NCI-H1105 treated with DMSO at 0.1 percent for 48 hours (cell line): Measurements from ENCODE around the gene MASP2.
"Not testable (repeated sequence)": the region's sequence is repeated elsewhere in the genome, so short reads cannot be mapped to it uniquely, and the experiment has no call there.

Source experiments
- DNase-seq: peaks from one replicate; lab custom pipeline; 2025; lab: John Stamatoyannopoulos, UW

MASP2 gene

DNA sequence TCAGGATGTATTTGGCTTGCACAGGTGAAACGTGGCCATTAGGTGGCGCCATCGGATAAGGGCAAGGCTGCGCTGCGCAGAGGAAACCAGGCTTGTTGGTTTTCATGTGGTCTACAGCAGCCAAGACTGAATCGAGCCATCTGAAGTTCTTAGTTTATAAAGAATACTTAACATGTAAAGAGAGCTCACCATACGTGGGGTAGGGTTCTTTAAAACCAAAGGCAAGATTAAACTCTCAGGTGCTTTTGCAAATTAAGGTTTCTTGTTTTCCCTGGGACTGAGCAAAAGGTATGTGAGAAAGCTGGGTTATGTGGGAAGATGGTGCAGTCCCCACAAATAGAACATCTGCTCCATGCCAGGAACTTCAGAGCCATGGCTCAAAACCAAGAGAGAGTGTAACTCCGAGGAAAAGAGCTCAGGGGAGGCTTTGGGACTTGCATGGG is 9.3 kb downstream of the MASP2 start:
- peak; percentile 88 for DNase-seq

- DNase-seq = not testable (repeated sequence)
Observed at GRCh38 chr1:11037019-11037739, 9.9 kb downstream of the MASP2 start.

- no peak for DNase-seq
Observed at GRCh38 chr1:11031624-11032262, 15.3 kb downstream of the MASP2 start.

DNA sequence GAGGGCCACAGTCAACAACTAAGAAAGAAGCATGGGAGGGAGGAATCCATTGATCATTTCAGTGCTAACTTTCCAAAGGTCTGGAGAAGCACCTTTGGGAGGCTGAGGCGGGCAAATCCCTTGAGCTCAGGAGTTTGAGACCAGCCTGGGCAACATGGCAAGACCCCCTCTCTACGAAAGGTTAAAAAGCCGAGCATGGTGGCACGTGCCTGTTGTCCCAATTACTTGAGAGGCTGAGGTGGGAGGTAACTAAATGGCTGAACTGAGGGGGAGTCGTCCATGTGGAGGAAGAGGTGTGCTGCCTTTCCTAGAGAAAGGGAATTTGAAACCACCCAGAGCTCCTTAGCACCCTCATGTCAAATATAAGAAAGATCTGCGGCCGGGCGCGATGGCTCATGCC is 16.2 kb downstream of the MASP2 start:
- no peak for DNase-seq

GRCh38 chr1:11028018-11028417 is 19.0 kb downstream of the MASP2 start:
- no peak for DNase-seq

DNA sequence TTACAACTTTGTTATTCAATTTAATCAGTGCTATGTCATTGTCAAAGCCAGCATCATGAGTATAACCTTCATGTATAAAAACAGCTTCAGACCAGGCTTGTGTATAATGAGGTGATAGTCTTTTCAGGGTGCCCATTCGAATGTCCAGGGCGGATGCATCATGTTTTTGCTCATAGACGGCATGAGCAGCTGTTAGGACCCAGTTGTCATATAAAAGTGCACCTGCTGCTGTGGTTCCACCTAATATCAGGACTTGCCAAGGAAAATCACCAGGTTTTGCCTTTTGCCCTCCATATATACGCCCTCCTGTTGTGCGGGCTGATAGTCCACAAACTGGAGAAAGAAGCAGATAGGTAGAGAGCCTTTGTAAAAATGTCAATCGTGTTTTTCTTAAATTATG is 19.7 kb downstream of the MASP2 start:
- DNase-seq = no peak

DNA sequence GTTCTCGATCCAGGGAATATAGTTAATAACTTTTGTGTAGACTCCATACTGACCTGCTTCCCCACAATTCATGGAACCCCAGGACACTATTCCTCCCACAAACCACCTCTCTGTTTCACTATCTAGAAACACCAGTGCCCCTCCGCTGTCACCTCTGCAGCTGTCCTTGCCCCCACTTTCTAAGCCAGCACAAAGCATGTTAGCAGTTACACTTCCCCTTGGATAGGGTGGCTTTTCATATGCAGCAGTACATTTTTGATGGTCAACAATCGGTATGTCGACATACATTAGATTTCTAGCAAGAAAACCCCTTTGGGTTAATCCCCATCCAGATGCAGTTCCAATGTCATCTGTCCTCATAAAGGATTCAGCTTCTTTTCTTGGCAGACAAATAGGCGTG is 20.1 kb downstream of the MASP2 start:
- DNase-seq = no peak

GRCh38 chr1:11026052-11026451 is 21.0 kb downstream of the MASP2 start:
- DNase-seq = peak; percentile 7

DNA sequence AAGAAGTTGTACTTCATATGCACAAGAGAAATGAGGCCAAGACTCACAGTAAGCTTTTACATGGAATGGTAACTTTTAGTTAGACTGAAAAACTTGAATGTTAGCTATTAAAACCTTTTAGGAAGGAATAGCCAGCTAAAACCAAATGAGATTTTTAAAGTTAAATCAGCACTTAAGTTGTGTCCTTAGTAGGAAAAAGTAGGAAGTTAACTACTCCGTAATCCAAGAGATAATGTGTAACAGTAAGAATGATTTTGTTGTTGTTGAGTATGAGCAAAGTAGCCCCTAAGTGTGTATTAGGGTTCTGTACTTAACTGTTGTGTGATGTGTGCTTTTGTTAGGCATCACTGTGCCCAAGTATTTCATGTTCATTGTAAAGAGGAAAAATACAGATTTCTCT is 21.4 kb downstream of the MASP2 start:
- no peak for DNase-seq

DNA sequence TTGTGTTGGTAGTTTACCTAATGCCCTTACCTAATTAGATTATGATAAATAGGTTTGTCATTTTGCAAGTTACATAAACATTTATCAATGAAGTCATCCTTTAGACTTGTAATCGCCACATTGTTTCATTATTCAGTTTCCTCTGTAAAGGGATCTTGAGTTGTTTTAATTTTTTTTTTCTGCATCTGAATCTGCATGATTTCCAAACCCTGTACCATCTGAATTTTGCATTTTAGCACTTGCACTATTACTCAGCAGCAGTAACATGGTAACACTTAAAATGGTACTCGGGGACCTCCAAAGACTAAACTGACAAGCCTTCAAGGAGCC is 22.2 kb downstream of the MASP2 start:
- DNase-seq = no peak

DNA sequence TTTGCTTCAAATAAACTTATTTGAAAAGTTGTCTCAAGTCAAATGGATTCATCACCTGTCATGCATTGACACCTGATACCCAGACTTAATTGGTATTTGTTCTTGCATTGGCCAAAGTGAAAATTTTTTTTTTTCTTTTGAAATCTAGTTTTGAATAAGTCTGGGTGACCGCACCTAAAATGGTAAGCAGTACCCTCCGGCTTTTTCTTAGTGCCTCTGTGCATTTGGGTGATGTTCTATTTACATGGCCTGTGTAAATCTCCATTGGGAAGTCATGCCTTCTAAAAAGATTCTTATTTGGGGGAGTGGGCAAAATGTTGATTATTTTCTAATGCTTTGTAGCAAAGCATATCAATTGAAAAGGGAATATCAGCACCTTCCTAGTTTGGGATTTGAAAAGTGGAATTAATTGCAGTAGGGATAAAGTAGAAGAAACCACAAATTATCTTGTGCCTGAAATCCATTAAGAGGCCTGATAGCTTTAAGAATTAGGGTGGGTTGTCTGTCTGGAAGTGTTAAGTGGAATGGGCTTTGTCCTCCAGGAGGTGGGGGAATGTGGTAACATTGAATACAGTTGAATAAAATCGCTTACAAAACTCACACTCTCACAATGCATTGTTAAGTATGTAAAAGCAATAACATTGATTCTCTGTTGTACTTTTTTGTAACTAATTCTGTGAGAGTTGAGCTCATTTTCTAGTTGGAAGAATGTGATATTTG is 22.7 kb downstream of the MASP2 start:
- DNase-seq = no peak

DNA sequence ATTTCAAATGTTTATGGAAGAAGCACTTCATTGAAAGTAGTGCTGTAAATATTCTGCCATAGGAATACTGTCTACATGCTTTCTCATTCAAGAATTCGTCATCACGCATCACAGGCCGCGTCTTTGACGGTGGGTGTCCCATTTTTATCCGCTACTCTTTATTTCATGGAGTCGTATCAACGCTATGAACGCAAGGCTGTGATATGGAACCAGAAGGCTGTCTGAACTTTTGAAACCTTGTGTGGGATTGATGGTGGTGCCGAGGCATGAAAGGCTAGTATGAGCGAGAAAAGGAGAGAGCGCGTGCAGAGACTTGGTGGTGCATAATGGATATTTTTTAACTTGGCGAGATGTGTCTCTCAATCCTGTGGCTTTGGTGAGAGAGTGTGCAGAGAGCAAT is 23.8 kb downstream of the MASP2 start:
- no peak for DNase-seq

DNA sequence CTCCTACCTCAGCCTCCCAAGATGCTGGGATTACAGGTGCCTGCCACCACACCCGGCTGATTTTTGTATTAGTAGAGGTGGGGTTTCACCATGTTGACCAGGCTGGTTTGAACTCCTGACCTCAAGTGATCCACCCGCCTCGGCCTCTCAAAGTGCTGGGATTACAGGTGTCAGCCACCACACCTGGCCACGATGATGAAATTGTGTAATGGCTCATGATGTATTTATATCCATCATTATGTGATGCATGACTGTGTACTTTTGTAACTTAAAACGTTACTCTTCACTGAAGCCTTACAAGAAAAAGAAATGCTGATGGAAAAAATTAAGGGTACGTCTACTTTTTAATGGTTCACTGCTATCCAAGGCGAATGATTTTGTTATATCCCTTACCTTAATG is 27.1 kb downstream of the MASP2 start:
- DNase-seq = no peak

DNA sequence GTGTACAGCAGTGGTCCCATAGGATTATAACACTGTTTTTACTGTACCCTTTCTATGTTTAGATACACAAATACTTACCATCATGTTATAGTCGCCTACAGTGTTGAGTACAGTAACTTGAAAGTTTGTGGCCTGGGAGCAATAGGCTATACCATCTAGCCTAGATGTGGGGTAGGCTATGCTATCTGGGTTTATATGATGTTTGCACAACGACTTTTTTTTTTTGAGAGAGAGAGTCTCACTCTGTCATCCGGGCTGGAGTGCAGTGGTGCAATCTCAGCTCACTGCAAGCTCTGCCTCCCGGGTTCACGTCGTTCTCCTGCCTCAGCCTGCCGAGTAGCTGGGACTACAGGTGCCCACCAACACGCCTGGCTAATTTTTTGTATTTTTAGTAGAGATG is 27.7 kb downstream of the MASP2 start:
- DNase-seq = not testable (repeated sequence)

DNA sequence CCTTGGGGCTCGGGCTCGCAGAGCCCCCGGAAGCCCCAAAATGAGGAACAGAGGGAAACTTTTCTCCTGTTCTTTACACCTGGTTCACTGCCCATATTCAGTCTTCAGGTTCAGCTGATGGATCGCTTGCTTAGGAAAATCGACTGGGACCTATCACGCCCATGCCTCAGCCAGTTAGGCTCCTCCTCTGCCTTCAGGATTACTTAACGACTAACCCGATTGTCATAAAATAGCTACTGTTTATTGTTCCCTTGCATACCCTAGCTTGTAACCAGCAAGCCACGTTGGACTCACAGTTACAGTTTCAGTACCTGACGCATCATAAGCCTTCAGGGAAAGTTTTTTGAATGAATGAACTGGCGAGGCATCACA is 33.9 kb downstream of the MASP2 start:
- DNase-seq = no peak

DNA sequence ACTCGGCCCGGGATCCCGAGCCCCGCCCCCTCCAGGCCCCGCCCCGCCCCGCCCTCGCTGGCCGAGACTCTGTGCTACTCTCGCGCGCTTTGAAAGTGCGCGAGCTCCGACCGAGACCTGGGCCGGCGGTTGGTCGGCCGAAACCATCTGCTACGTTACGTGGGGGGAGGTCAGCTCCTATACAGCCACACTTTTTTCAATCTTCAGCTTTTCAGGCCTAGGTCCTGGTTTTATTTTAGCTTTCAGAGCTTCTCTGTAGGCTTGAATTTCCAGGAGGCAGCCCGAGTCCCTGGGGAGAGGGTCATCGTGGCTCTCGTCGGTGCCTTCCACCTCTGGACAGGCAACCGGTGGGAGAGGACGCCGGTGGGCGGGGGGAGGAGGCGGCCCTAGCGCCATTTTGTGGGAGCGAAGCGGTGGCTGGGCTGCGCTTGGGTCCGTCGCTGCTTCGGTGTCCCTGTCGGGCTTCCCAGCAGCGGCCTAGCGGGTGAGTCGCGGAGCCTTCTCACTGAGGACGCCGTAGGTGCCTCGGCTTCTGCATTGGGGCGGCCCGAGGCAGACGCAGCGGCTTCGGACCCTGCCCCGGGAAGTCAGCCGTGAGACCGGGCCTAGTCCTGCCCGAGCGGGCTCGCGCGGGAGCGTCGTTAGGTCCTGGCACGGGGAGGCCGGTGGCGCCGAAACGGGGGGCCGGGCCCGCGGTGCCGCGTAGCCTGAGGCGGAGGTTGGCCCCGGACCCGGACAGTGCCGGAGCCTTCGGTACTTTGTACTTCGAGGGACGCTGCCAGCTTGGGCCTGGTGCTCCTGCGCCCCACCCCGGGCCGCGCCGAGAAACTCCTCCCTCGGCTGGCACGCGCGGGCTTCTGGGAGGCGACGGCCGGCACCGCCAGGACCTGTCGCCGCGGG is 34.5 kb downstream of the MASP2 start, which contains the start of gene TARDBP:
Gene TARDBP, plus strand, starts transcription at position 395 of the 900 bp plus-strand sequence. CDS start 1,074 bp downstream, outside the sequence.
- DNase-seq = peak; percentile 93

DNA sequence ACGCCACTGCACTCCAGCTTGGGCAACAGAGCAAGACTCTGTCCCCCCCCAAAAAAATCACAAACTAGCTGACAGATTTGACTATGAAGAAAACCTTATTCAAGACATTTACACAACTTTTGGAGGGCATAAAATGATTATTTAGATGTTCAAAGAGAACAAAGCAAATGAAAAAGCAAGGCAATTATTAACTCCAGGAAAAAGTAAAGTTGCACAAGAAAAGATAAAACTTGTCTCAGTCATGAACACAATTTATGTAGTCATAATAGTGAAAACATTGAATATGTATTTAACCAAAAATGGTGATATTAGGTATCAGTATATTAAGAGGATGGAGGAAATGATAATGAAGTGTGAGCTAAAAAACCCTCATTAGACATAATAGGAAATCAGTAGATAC is 46.5 kb downstream of the MASP2 start:
- no peak for DNase-seq

GRCh38 chr1:10996100-10996499 is 50.9 kb downstream of the MASP2 start:
- DNase-seq = no peak

DNA sequence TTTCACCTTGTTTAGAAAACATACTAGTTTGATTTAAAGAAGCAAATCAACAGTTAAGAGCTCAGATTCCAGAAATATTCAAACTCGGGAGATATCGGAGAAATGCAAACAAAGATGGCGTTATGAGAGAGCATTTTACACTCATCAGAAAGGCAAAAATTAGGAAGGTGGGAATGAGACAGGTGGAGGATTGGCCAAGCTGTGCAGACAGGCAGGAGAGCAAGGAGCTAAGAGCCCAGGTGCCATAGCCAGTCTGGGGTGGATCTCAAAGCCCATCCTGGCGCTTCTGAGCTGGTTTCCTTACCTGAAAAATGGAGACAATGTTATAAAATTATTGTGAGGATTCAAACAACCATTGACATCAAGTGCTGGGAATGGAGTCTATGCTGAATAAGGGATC is 54.2 kb downstream of the MASP2 start:
- no peak for DNase-seq

DNA sequence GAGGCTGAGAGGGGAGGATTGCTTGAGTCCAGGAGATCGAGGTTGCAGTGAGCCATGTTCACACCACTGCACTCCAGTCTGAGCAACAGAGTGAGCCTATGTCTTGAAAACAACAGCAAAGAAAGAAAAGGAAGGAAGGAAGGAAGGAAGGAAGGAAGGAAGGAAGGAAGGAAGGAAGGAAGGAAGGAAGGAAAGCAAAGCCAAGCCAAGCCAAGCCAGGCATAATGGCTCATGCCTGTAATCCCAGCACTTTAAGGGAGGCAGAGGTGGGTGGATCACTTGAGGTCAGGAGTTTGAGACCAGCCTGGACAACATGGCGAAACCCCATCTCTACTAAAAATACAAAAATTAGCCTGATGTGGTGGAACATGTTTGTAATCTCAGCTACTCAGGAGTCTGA is 55.0 kb downstream of the MASP2 start:
- not testable (repeated sequence) for DNase-seq

- DNase-seq = no peak
Observed at GRCh38 chr1:10990828-10991227, 56.2 kb downstream of the MASP2 start.

DNA sequence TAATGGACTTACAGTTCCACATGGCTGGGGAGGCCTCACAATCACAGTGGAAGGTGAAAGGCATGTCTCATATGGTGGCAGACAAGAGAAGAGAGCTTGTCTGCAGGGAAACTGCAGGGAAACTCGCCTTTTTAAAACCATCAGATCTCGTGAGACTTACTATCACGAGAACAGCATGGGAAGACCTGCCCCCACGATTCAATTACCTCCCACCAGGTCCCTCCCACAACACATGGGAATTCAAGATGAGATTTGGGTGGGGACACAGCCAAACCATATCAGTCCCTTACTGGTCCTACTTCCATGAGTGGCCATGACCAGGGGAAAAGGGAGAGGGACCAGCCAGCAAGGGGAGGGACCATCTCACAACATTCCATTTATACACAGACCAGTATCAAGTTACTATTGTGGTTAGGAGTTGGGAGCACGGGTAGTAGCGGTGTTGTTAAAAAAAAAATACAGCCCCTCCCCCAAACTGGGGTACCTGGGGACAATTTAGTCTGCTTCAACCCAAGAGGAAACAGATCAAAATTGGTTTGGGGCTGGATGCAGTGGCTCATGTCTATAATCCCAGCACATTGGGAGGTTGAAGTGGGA is 57.0 kb downstream of the MASP2 start:
- not testable (repeated sequence) for DNase-seq
